Testis (tissue), 2 donors: Measurements from ENCODE around the gene IKZF5.

Experiments
- CTCF ChIP-seq, 3 experiments: fragments of 450-650 bp in 2 of 3; fragments of 200-600 bp in 1 of 3; sonication (generic) in 1 of 3; IDR thresholded peaks; one replicate each; pipeline ENCODE4 v1.5.1; 2016 to 2019; ENCODE audit warnings: antibody characterized with exemption in 3 of 3, mild to moderate bottlenecking in 2 of 3, moderate library complexity in 1 of 3
- POLR2A ChIP-seq: fragments of 450-650 bp; IDR thresholded peaks from one replicate; pipeline ENCODE4 v1.6.1; 2017; ENCODE audit warnings: antibody characterized with exemption, mild to moderate bottlenecking, moderate library complexity

- TF ChIP-seq CTCF (IDR thresholded peaks at IDR 0.05) (peak; percentile 84 to 97 (median 95)), POLR2A (no peak)
Measured at GRCh38 chr10:122980209-122981065, 28.2 kb downstream of the IKZF5 start, which contains the start of gene PSTK.
